GM19324 (cell line): Measurements from ENCODE around the gene TUBB2A.
A peak's percentile ranks its signal among the peaks of the same experiment; 100 is the strongest.

ENCODE experiments used
- ATAC-seq: cut with Tn5 transposase; IDR thresholded peaks from one replicate; pipeline ENCODE4 v1.9.1; 2021; ENCODE audit warnings: mild to moderate bottlenecking, moderate library complexity; ENCODE audit not compliant: unreplicated experiment, low FRiP score

TUBB2A gene

GRCh38 chr6:3128356-3129108 is 28.8 kb downstream of the TUBB2A start:
- no peak for ATAC-seq

- ATAC-seq, result no peak
These were observed 31.5 kb downstream of the TUBB2A start for GRCh38 chr6:3125815-3126214.

GRCh38 chr6:3124667-3125066 is 32.7 kb downstream of the TUBB2A start:
- no peak for ATAC-seq

GRCh38 chr6:3122823-3123182 is 34.5 kb downstream of the TUBB2A start:
- ATAC-seq, result no peak

GRCh38 chr6:3120765-3121089 is 36.6 kb downstream of the TUBB2A start:
- no peak for ATAC-seq

- ATAC-seq, result peak; percentile 25
These were observed 38.2 kb downstream of the TUBB2A start for GRCh38 chr6:3119040-3119723.

GRCh38 chr6:3118353-3119039 is 38.8 kb downstream of the TUBB2A start, which contains the start of gene BPHL:
TSS of gene BPHL (plus strand) at chr6:3118711. CDS start at chr6:3118741, 30 bp downstream.
- ATAC-seq, result peak; percentile 95

GRCh38 chr6:3117912-3118352 is 39.4 kb downstream of the TUBB2A start:
- no peak for ATAC-seq

- no peak for ATAC-seq
These were observed 43.0 kb downstream of the TUBB2A start for GRCh38 chr6:3114377-3114776.

GRCh38 chr6:3109761-3110160 is 47.6 kb downstream of the TUBB2A start:
- no peak for ATAC-seq

- no peak for ATAC-seq
These were observed 48.5 kb downstream of the TUBB2A start for GRCh38 chr6:3108746-3109414.
